K562 (cell line): ENCODE results near the gene RSAD1. TPM values are rescaled to one million over a fixed set of nuclear protein-coding genes. Genes with fewer than 3 reads are reported as not detected.

Source experiments
- ATAC-seq: fragments of 200-7000 bp; cut with Tn5 transposase; 3 replicates; pipeline ENCODE4 v1.9.1; 2020; ENCODE audit warnings: moderate library complexity
- BruUV-seq: library from RNA; stranded (reverse); fragments of 400-500 nt; replicated peaks from 2 replicates; lab custom pipeline; 2021; lab: Mats Ljungman, UMichigan
- CTCF ChIA-PET: fragments of 300-600 bp; formaldehyde crosslinking; extraction: SDS; loops from one replicate; lab custom pipeline; 2021; ENCODE audit warnings: low intra/inter-chr PET ratio; lab: Yijun Ruan, JAX
- POLR2A ChIA-PET: fragments of 300-600, 350-650 bp; sonication (Branson Sonifier 250); formaldehyde crosslinking; extraction: SDS; loops from one replicate; lab custom pipeline; 2021; ENCODE audit warnings: antibody characterized with exemption, inconsistent platforms; lab: Yijun Ruan, JAX
- DNase-seq, 4 experiments: peaks; one replicate each; pipeline versions ENCODE4 v3.0.0 to v3.0.0-alpha.2; 2011 to 2018; ENCODE audit warnings: low spot score in 3 of 4, mixed read lengths in 3 of 4; ENCODE audit errors: extremely low read depth in 1 of 4
- FAIRE-seq: peaks from 2 replicates; lab custom pipeline; 2011; peaks lifted over from hg19 to GRCh38; lab: Jason Lieb, UNC
- H2AFZ ChIP-seq: 2 replicates; pipeline ENCODE4 v1.6.0; 2011; ENCODE audit warnings: low read depth, low read length, control low read depth, inconsistent platforms
- H3K27ac ChIP-seq: fragments of 200-600 bp; 3 replicates; pipeline ENCODE4 v1.8.0; 2011; ENCODE audit warnings: low read depth, mild to moderate bottlenecking, control low read depth, inconsistent platforms, low read length, moderate library complexity, mixed read lengths; ENCODE audit errors: extremely low read depth
- H3K27me3 ChIP-seq, 2 experiments: fragments of 300-600 bp in 1 of 2; 2 replicates in 1 of 2; 3 replicates in 1 of 2; pipeline versions ENCODE4 v1.6.0 to v1.8.0; 2011; ENCODE audit warnings: inconsistent platforms in 2 of 2, low read length in 2 of 2, mild to moderate bottlenecking in 1 of 2, mixed read lengths in 1 of 2, moderate library complexity in 1 of 2; ENCODE audit not compliant: control insufficient read depth in 2 of 2, insufficient read depth in 2 of 2
- H3K36me3 ChIP-seq: fragments of 300-600 bp; 3 replicates; pipeline ENCODE4 v1.8.0; 2011; ENCODE audit warnings: mild to moderate bottlenecking, low read length, inconsistent platforms; ENCODE audit not compliant: control insufficient read depth, insufficient read depth
- H3K4me1 ChIP-seq, 2 experiments: fragments of 200-600 bp in 1 of 2; replicated peaks in 1 of 2; 2 replicates in 1 of 2; 3 replicates in 1 of 2; pipeline versions ENCODE4 v1.5.1 to v1.8.0; 2011; ENCODE audit warnings: inconsistent platforms in 2 of 2, low read length in 2 of 2, mild to moderate bottlenecking in 1 of 2, mixed read lengths in 1 of 2, moderate library complexity in 1 of 2; ENCODE audit not compliant: control insufficient read depth in 2 of 2, insufficient read depth in 2 of 2
- H3K4me2 ChIP-seq: 2 replicates; pipeline ENCODE4 v1.6.1; 2011; ENCODE audit warnings: low read length, control low read depth, inconsistent platforms, mixed read lengths; ENCODE audit not compliant: insufficient read depth
- H3K4me3 ChIP-seq: fragments of 200-600 bp; sonication (generic), shearing (Covaris generic); 2 replicates; pipeline ENCODE4 v1.5.1; 2016; ENCODE audit warnings: control low read depth, inconsistent platforms
- H3K79me2 ChIP-seq: fragments of 200-600 bp; 3 replicates; pipeline ENCODE4 v1.8.0; 2011; ENCODE audit warnings: low read length, inconsistent platforms; ENCODE audit not compliant: control insufficient read depth, insufficient read depth
- H3K9ac ChIP-seq, 2 experiments: 2 replicates each; pipeline versions ENCODE4 v1.6.0 to v1.6.1; 2011; ENCODE audit warnings: low read depth in 2 of 2, low read length in 2 of 2, control low read depth in 1 of 2, inconsistent platforms in 1 of 2, mild to moderate bottlenecking in 1 of 2, mixed read lengths in 1 of 2; ENCODE audit not compliant: insufficient read depth in 1 of 2
- H3K9me1 ChIP-seq: one replicate; pipeline ENCODE4 v1.6.0; 2011; ENCODE audit warnings: inconsistent platforms, mild to moderate bottlenecking, low read length, moderate library complexity; ENCODE audit not compliant: control insufficient read depth, insufficient read depth
- H3K9me3 ChIP-seq: replicated peaks from 2 replicates; pipeline ENCODE4 v1.5.1; 2011; ENCODE audit warnings: low read depth, low read length, inconsistent platforms; ENCODE audit not compliant: control insufficient read depth, insufficient read depth
- H4K20me1 ChIP-seq: replicated peaks from 2 replicates; pipeline ENCODE4 v1.6.1; 2011; ENCODE audit warnings: low read length, inconsistent platforms, mixed read lengths; ENCODE audit not compliant: control insufficient read depth, insufficient read depth
- CHAMP1 ChIP-seq: fragments of 450-650 bp; IDR thresholded peaks from 2 replicates; pipeline ENCODE4 v1.6.1; 2016; ENCODE audit warnings: mild to moderate bottlenecking
- RBM25 ChIP-seq: fragments of 200-400 bp; formaldehyde crosslinking; IDR thresholded peaks from 2 replicates; pipeline ENCODE4 v1.6.1; 2018; ENCODE audit warnings: low read length, low read depth, moderate library complexity; ENCODE audit not compliant: severe bottlenecking
- WGBS: fragments of 100-300 bp; shearing (Covaris generic); methylation state at CpG from one replicate; pipeline ENCODE4 v1.1.6; 2016; ENCODE audit warnings: low coverage, mixed read lengths; ENCODE audit not compliant: insufficient coverage; ENCODE audit errors: missing lambda C conversion rate; 5-methylcytosine and 5-hydroxymethylcytosine counted together
- in situ Hi-C: fragments of 300-500 bp; cut with MboI; formaldehyde crosslinking; loops from 4 replicates; pipeline ENCODE4 v1.15.0; 2018; ENCODE audit warnings: inconsistent platforms, mixed read lengths
- intact Hi-C: fragments of 100-400 bp; cut with micrococcal nuclease; formaldehyde crosslinking; loops from 2 replicates; pipeline ENCODE4 v1.14.2; 2022
- polyA plus RNA-seq, 8 experiments: library from polyadenylated mRNA; depleted of rRNA in 4 of 8; stranded (reverse) in 5 of 8; unstranded in 3 of 8; fragments of >200 nt; fragmentation: Nextera tagmentation in 2 of 8; fragmentation: Illumina TruSeq in 1 of 8; extraction: Ambion mirVana in 2 of 8; extraction: Trizol in 1 of 8; gene quantifications; 2 replicates each; pipeline versions ENCODE4 v1.2.1 to v1.2.3, GENCODE V29; 2011 to 2014; ENCODE audit warnings: inconsistent platforms in 1 of 8, missing spikeins in 1 of 8
- total RNA-seq, 7 experiments: library from RNA; depleted of rRNA in 6 of 7; stranded (reverse); fragments of >200 nt in 6 of 7; fragmentation: Illumina TruSeq in 2 of 7; extraction: Trizol in 2 of 7; gene quantifications; 2 replicates each; pipeline versions ENCODE4 v1.2.1 to v1.2.3, GENCODE V29; 2011 to 2021; ENCODE audit warnings: low replicate concordance in 1 of 7

Gene RSAD1
- total and polyA plus RNA-seq, 9 of the 15 experiments (the other 6 are each of a cell fraction or from before 2014, with no cell fraction given), result 4.5 to 42.5 (median 26.8) TPM

GRCh38 chr17:50440838-50441829 lies 37.5 kb upstream of the RSAD1 start:
- ChIA-PET CTCF (no interaction called here), POLR2A (interaction anchor here (0.9 to 3.0 kb wide), 3 partner anchors 9 to 18 kb away, joined by 7 to 10 read pairs (median 7); no protein-coding TSS in a partner anchor)
- no peak overlapping the region for H2AFZ ChIP-seq
- H3K36me3 ChIP-seq, result no peaks in the 10 kb centered on the region
- intact Hi-C loops, result no loop called here
- DNase-seq, result peak in 1 of 4 experiments; percentile 3
- in situ Hi-C loops, result no loop called here
- no peak for FAIRE-seq
- no peak for ATAC-seq
- H3K4me2 ChIP-seq, result no peak overlapping the region
- H3K9me1 ChIP-seq, result no peaks in the 10 kb centered on the region
- 39% methylated on average over 9 of the region's 10 CpGs for WGBS
- no peaks in the 10 kb centered on the region; a peak in 1 of 5 replicates for H3K27me3 ChIP-seq
- H3K79me2 ChIP-seq, result no peaks in the 10 kb centered on the region
- no peak overlapping the region for H3K27ac ChIP-seq
- TF ChIP-seq CHAMP1, result no peak
- TF ChIP-seq RBM25, result peak; percentile 40
- H3K9ac ChIP-seq, result peak overlapping the region in 1 of 2 experiments; percentile 43; a peak in 2 of 4 replicates
- no peak overlapping the region for H3K4me3 ChIP-seq
- H3K9me3 ChIP-seq, result no peaks in the 10 kb centered on the region
- BruUV-seq, result no TSS peak
- peaks cover 6 to 15% of the 10 kb centered on the region in 2 experiments; a peak in 4 of 5 replicates for H3K4me1 ChIP-seq
- no peaks in the 10 kb centered on the region; the same call in 1 of the 2 replicates for H4K20me1 ChIP-seq
